HG02870 (cell line): ENCODE results near the gene CERS6.

ENCODE experiments used
- ATAC-seq: cut with Tn5 transposase; IDR thresholded peaks from one replicate; pipeline ENCODE4 v1.9.1; 2021; ENCODE audit warnings: mild to moderate bottlenecking, moderate library complexity; ENCODE audit not compliant: unreplicated experiment

Gene CERS6

DNA sequence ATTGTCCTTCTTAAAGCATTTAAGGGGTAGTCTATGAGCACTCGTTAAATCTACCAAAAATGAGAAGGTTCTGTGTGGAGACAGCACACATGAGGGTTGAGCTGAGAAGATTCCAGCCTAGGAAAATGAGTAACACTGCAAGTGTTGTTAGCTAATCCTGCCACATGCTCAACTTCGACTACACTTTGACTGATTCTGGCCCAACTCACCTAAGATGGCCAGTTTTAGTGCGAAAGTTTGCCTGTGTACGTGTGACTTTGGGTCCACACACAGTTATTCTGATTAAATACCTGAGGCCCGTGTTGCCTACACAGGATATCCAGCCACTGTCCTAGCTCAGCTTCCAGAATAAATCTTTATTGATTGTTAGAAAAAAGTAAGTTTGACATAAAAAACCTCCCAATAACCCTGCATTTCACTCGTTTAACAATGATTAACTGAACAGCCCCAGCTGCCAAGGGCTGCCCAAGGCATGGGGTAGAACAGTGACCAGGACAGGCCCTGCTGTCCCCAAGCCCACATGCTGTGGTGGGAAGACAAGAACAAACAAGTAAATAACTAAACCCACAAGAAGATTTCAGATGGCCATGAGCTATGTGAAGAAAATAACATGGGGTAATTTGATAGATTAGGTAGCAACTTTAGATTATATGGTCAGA, 14.7 kb upstream of the CERS6 start:
- no peak for ATAC-seq

DNA sequence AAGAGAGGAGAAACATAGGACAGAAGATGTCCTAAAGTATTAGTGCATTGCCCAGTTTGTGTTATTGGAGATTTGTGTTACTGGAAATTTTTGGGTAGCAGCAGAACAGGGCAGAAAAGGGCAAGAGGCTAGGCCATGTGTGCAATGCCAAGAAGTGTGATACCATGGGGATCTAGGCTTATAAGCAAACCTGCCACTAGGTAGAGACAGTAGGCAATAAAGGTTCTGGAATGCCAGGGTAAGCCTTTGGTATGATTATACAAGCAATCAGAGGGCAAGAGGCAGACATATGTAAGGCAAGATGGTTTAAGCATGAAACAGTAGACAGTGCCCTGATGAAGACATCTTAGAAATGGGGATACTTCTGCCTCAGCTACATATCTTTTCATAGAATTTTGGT, 12.3 kb upstream of the CERS6 start:
- no peak for ATAC-seq

DNA sequence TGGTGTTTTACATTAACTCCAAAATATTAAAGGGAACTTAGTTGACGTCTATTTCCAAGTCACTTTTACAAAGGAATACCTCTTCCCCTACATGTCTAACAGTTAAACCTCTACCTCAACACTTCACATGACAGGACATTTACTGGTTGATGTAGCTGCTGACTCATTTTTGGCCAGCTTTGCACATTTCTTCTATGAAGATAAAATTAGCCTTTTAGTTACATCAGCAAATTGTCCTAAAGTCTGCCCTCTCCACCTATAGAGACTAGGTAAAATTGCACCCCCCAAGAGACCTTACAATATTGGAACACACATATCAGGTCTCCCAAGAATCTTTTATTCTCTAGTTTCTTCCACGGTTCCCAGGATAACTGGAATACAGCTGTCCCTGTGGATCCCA, 10.1 kb upstream of the CERS6 start:
- ATAC-seq = no peak

DNA sequence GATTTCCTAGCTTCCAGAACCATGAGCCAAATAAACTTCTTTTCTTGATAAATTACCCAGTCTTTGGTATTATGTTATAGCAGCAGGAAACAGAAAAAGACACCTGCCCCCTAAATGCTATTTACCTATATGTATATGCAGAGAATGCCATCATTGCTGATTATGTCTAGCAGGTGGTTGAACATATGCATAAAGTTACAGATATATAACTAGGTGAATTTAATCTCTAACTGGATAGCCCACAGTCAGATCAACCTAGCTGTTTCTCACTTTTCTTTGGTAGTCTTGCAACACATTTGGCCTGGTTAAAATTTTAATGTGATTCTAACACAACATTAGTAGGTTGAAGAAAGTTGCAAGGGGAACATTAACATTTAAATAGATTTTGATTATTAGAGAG, 7.1 kb upstream of the CERS6 start:
- ATAC-seq = no peak

DNA sequence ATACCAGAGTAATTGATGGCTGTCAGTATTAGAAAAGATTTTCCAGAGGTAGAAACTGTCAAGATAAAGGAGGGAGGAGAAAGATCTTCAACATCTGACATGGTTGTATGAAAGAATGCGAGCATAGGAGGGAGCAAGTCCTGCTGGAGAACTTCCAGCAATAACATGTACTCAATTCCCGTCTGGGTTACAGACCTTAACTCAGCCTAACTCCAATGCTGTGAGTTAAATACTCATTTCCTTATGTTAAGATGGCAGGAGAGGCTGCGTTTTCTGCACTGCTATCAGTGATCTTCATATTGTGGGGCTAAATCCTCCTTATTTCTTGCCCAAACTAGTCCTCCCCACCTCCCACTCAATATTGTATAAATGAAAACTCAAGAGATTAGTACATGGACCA, 6.7 kb upstream of the CERS6 start:
- no peak for ATAC-seq

DNA sequence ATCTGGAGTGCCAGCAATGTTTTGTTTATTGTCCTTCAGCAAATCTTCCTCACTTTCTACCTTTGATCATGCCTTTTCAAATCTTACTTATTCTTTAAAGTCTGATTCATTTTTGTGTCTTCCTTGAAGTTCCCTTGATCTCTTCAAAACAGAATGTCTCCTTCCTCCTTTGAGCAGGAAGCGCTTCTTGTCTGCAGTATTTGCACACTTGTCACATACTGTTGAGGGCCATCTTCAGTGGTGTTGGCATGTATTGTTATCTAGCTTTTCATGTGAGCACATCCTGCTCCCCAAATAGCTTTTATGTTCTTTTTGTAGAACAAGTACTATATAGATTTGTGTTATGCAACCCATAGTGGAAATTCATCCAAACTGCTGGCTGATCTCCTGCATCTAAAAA, 5.9 kb upstream of the CERS6 start:
- no peak for ATAC-seq

DNA sequence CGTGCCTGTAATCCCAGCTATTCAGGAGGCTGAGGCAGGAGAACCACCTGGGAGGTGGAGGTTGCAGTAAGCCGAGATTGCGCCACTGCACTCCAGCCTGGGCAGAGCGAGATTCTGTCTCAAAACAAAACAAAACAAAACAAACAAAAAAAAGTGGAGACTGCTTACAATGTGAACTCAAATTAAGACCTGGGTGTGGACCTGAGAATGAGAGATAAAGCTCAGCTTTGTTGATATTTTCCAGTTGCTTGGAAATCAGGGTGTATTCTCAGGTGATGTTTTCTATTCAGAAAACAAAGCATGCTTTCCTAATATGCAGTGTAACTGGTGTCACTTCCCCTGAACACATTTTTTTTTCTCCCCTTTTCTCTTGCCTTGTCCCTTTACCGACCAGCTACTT, 5.3 kb upstream of the CERS6 start:
- ATAC-seq = no peak

DNA sequence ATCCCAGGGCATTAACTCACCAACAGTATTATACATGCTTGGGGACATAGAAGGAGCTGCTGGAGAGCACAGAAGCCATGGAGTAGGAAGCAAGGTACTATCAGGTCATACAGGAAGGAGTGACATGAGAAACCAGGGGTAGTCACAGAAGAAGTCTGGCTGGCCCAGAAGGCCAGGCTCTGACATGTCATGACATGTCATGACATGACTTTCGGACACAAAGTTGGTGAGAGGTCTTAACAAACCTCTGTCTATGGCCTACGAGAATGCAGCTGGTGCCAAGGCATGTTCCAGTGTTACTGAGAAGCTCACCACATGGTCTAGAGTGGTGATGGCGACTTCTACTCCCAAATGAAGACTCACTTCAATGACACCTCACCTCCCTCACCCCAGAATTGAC, 3.3 kb upstream of the CERS6 start:
- ATAC-seq = no peak

DNA sequence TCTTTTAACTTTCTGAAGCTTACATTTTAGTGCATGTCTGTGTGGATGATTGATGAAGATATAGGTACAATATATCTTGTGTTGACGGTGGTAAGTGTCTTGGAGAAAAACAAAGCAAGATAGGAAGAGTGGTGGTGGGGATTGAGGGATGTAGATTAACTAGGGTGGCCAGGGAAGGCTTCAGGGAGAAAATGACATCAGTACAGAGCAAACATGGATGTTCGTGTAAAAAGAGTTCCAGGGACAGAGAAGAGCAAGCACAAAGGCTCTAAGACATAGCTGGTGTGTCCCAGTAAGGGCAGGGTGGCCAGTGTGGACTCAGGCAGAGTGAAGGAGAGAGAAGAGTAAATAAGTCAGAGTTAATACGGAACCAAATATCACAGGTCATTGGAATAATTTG, 2.7 kb upstream of the CERS6 start:
- ATAC-seq = no peak

DNA sequence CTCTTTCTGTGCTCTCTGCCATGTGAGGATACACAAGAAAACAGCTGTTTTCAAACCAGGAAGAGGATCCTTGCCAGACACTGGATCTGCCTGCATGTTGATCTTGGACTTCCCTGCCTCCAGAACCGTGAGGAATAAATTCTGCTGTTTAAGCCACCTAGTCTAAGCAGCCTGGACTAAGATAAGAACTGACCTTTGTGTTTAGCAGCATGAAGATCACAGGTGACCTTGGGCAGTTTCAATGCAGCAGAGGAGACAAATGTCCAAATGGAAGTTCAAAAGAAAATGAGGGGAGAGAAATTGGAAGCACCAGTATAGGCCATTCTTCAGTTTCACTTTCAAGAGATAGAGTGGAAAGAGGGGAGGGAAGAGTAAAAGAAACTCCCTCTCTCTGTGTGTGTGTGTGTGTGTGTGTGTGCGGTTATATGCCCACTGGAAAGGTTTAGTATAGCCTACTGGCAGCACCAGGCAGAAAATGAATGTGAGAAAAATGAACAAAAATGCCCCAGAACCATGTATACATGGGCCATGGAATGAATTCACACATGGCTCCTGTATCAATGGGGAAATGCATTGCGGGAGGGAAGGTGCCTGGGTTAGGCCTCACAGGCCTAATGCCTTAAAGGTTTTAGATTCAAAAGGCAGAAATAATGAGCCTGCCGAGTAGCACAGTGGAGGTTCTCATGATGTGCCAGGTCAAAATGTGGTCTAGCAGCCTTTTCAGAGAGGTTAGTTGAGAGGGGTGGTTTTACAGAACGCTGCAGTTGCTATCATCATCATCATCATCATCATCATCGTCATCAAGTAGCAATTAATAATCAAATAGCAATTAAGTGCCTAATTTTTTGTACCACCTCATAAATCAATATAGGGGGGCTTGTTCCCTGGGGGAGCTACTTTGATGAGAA, 1.1 kb upstream of the CERS6 start:
- no peak for ATAC-seq

DNA sequence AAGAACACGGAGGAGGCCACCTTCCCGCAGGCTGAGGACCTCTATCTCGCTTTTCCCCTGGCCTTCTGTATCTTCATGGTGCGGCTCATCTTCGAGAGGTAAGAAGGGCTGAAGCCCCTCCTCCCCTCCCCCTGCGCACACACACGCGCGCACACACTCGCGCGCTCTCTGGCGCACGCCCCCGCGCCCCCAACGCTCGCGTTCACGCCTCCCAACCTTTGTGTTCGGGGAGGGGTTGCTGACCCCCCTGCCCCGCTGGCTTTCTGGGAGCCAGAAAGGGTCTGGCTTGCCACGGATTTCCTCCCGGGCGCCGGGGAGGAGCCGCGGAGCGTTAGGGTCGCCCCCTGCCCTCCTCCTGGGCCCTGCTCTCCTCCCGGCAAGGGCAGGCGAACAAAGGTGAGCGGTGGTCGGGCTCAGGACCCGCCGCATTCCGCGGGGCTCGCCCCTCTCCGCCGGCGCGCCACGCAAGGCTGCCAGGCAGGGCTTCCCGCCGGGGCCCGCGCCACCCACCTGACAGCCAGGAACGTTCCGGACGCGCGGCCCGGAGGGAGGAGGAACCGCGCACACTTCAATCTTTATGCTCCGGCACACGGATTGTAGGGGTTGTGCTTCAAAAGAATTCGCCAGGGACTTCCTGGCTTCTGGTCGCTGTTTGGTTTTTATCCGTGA, 583 bp downstream of the CERS6 start:
- ATAC-seq = peak; percentile 26

DNA sequence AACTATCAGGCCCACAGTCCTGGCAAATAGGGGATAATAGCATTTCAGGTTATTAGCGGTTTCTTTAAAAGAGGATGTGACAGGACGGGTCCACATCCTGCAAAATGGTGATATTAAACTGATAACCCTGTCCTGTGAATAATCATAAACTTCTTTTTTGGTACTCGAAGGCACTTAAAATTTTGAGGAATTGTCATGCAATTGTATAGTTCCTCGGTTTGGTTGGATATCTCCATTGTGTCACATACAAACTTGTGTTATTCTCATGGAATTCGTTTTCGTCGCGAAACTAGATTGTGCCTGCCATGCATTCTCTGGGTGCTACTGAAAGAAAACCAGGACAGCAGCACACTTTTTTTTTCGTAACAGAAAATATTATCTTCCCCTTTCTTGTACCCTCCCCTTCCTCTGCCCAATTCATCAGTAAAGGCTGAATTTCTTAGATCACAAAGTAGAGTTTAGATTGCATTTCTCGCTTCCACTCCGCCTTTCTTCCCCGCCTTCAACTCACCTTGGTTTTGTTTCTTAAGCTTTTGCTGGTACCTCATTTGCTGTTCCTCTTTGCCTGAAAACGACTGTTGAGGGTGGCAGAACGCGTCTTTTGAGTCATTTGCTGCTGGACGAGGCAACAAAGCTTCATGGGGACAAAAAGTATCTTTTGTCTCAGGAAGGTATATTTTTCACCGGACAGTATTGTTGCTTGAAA, 1.3 kb downstream of the CERS6 start:
- ATAC-seq = no peak

DNA sequence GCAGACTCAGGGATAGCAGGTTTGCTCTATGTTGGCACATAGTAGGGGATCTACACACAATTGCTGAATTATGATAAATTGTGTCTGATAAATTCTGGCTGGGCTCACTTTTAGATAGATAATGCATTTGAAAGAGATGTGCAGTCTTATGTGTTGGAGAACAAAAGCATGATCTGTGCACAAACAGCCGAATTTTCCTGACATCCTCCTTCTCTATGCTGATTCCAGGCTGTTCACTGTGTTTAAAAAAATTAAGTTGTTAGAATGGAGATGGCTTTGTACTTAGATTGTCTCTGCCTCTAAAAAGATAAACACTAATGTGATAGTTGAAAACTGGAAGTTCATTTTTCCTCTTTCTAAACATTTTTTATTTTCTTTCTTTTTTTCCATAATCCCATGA, 2.1 kb downstream of the CERS6 start:
- ATAC-seq = no peak

DNA sequence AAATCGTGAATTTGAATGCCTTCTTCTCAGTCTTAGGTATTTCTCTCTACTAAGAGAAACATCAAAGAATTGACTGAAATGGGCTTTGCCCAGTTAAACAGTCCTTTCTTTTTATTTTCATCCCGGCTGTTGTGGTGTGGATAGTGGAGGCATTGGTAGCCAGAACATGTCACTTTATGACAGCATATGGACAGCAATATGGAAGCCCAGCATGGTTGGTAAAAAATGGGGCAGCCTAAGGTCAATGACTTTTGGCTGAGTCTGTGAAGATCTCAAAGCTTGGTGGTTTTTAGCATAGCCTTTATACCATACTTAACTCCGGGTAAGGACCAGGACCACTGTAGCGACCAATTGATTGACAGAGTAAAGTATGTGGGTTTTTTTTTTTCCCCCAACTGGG, 3.2 kb downstream of the CERS6 start:
- ATAC-seq = no peak

DNA sequence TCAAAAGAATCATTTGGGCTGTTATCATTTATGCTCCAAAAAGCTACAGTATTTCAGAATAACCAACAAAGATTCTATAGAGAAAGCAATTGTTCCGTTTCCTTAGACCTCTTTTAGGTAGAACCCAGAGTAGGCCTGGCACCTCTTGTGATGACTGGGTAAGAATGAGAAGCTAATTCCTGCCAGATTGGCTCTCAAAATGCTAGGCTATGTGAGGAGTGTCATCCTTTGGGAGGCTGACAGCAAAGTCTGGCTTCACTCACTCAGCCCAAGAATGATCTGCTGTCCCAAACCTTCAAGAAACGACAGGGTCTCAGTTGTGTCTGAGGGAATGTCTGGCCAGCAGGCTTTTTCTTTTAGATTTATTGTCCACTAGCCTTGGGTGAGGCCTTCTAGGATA, 4.5 kb downstream of the CERS6 start:
- ATAC-seq = no peak

DNA sequence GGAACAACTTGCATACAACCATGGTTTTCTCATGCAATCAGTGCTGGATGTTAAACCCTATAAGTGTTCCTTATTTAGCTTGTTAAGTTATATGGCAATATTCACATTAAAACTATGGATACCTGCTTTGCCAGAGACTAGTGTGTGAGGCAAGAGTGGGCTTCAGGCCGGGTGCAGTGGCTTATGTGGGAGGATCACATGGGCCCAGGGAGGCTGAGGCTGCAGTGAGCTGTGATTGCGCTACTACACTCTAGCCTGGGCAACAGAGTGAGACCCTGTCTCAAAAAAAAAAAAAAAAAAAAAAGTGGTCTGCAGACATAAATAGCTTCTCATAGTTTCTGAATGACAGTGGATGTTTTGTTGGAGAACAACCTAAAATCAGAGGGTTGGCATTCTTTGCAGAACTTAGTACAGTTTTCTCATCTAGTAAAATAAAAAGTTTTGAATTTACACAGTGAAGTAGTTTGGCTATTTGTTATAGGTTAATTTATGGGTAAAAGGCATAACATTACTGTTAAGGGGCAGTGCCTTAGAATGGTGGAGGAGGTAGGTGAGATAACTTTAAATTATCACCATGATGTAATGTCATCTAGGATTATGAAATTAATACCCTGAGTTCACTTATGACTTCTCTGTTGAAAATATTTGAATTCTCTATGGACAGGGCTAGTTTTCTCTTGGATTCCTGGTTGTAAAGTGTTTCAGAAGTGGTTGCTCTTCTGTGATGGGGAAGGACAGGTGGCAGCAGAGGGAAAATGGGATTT, 5.3 kb downstream of the CERS6 start:
- ATAC-seq = no peak

DNA sequence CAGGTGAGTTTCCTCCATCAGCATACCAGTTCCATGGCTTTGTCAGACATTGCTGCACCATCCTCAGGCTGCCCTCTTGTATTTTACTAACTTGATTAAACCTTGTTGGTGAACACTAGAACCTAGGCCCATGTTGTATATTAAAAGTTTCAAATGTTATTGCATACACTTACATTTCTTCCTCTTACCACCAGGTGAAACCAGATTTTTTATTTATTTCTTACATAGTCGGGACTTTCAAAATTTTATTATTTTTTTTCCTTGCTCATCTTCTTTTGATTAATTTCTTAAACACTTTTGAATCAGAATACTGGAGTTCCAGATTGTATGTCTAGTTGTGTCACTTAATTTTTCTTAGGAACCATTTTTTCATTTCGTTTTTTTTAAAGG, 5.9 kb downstream of the CERS6 start:
- ATAC-seq = no peak

DNA sequence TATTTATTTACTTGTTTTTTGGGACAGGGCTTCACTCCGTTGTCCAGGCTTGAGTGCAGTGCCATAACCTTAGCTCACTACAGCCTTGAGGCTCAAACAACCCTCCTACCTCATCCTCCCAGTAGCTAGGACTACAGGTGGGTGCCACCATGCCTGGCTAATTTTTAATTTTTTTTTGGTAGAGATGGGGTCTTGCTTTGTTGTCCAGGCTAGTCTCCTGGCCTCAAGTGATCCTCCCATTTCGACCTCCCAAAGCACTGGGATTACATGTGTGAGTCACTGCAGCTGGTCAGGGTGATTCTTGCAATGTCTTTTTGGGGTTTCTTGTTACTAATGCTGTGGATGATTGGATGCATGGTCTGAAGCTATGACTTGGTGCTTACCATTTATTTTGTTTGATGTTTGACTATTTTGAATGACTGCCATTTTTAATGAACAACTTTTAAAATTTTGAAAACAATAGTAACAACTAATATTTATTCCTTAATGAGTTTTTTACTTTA, 6.5 kb downstream of the CERS6 start:
- no peak for ATAC-seq

DNA sequence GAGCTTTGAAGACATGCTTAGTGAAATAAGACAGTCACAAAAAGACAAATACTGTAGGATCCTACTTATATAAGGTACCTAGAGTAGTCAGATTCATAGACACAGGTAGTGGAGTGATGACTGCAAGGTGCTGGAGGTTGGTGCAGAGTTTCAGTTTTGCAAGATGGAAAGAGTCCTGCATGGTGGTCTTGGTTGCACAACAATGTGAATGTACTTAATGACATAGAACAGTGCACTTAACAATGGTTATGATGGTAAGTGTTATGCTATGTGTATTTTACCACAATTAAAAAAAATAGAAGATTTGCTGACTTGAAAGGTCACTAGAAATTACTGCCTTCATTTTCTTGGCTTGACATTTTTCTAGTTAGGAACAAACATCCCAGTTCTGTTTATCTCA, 9.5 kb downstream of the CERS6 start:
- ATAC-seq = no peak

DNA sequence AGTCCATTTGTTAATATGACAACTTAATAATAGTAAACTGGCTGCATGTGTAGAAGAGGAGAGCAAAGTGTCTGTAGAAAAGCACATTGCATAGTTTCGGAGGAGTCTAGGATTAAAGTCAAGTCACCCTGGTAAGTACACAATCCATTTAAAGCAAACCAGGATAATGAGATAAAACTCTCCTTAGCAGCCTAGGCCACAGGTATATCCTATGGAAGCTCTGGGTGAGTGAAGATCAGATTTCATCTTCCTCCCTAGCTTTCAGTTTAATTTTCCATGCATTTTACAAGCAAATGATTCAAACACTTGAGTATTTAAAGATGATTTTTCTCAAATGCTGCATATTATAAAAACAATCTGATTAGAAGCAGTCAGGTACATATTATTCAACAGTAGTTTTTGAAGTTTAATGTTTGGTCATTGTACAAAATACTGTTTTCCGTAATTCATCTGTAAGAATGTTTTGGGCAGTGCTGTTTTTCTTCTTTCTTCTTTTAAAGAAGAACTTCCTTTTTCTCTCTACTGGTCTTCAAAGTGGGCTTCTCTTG, 10.2 kb downstream of the CERS6 start:
- ATAC-seq = no peak
